Left renal pelvis (tissue), 4 donors: Measurements from ENCODE around the gene ASTN2. TPM values are rescaled to one million over a fixed set of nuclear protein-coding genes. Genes with fewer than 3 reads are reported as not detected.
"Not testable (repeated sequence)": the region's sequence is repeated elsewhere in the genome, so short reads cannot be mapped to it uniquely, and the experiment has no call there.

Experiments
- DNase-seq, 4 donors: peaks; one replicate each; pipeline ENCODE4 v3.0.0-alpha.2; 2013; ENCODE audit warnings: low read depth in 4 of 4, low spot score in 3 of 4
- polyA plus RNA-seq, 4 donors: library from polyadenylated mRNA; unstranded; fragments of 120-200 nt; gene quantifications; one replicate each; pipeline ENCODE4 v1.2.1, GENCODE V29; 2013; ENCODE audit not compliant: insufficient read length in 4 of 4

The ASTN2 gene
- polyA plus RNA-seq, 4 donors: 14.0 to 22.6 (median 16.4) TPM

DNA sequence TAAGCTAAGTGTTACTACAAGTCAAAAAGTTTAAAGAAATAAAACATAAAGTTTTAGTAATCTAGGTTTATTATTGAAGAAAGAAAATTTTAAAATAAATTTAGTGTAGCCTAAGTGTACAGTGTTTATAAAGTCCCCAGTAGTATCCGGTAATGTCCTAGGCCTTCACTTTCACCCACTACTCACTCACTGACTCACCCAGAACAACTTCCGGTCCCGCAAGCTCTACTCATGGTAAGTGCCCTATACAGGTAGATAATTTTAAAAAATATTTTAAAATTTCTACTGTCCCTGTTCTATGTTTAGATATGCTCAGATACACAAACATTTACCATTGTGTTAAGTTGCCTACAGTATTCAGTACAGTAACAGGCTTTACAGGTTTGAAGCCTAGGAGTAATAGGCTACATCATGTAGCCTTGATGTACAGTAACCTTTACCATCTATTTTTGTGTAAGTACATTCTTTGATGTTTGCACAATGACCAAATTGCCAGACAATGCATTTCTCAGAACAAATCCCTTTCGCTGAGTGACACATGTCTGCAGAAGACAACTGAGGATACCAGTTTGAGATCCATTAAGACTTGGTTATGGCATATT, 474.1 kb downstream of the ASTN2 start:
- no peak for DNase-seq

DNA sequence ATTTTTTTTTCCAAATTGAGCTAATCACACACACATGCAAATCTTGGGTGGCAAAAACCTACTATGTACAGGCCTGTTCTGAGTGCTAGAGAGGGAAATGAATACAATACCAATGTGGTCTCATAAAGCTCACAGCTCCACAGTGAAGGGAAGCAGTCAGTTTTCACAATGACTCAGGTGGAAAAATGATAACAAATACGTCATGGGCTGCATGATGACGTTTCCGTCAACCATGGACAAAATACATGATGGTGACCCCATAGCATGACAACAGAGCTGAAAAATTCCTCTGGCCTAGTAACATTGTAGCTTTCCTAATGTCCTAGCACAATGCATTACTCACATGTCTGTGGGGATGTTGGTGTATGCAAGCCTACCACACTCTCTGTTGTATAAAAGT, 475.2 kb downstream of the ASTN2 start:
- DNase-seq: no peak

DNA sequence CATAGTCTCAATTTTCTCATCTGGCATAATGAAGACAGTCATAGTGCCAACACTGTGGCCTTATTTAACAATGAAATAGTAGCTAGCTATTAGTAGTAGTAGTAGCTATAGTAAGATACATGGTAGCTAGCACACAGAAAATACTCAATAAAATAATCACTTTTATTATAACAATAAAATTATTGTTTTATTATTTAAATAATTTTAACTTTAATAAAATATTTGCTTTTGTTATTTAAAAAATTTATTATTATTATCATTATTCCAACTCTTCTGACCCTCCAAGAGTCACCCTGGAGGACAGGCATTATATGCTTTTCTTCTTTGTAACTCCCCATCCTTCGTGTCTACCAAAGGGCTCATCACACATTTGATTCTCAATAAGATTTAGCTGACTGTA, 475.7 kb downstream of the ASTN2 start:
- no peak for DNase-seq

DNA sequence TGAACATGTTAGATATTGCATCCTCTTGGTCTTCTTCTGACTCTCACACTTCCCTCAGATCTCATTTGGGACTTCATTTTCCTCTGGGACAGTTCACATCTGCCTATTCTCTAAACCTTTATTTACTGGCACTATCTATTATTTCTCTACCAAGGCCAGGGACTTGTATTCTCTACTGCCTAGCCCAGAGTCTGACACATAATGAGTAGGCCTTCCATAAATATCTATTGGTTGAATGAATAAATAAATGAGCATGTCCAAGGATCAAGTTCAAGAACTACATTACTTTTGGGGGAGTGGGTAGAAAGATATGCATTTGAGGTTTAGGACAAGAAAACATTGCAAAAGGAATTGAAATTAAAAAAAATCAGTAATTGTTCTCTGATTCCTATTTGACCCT, 477.5 kb downstream of the ASTN2 start:
- DNase-seq: no peak

DNA sequence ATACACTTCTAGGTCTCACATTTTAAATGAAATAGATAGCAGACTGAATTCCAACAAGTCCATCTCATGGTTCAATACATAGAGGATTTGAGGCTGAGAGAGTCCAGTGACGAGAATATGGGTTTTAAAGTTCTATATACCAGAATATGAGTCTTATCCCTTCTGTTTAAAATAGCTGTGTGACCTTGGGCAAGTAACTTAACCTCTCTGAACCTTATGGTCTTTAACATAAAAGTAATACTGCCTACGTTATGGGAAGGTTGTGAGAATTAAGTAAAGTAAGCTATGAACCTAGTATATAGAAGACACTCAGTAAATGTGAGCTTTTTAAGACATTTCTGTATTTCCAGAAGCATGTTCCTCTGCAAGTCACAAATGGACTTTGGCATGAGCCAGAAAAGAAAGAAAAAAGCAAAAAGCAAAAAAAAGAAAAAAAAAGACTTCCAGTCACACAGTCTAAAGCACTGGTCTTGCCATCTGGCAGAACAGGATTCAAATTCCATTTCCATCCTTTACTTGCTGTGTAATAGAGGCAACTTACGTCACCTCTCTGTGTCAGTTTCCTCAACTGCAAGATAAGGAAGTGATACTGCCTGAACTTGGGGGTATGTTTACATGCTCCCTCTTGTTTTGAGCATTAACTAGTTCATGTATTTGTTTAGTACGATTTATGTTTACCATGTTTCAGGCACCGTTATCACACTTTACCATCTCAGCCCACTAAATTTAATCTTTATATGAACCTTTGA, 479.5 kb downstream of the ASTN2 start:
- no peak for DNase-seq

DNA sequence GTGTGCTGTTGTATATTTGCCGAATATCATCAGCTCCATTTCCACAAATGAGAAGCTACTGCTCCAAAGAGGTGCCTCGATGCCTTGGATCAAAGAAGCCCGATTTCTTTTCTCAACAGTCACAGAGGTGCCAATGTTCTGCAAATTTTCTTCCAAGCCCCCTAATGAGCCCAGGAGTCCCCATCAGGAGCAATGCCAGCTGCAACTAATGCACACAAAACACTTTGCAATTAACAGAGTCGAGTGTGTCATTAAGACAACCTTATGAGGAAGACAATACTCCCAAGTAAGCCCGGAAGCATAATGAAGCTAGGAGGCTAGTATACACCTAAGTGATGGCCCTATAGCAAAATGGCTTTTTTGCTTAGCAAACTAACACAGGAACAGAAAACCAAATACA, 480.7 kb downstream of the ASTN2 start:
- no peak for DNase-seq

DNA sequence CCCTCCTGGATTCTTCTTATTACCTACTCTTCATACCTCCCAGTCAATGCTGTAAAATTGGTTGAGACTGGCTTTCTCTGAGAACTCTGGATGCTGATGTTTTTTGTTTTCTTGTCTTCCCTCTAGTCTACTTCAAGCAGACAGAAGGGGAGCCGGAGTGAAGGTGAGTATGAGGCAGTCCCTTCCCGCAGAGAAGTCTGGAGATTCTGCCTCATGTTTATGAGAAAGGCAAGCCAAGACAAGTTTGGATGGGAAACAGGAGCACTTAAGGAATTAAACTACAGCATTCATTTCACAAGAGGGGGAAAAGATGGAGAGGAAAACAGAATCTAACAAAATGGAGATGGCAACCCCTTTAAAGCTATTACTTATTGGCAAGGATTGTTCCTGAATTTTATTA, 481.6 kb downstream of the ASTN2 start:
- DNase-seq: no peak

DNA sequence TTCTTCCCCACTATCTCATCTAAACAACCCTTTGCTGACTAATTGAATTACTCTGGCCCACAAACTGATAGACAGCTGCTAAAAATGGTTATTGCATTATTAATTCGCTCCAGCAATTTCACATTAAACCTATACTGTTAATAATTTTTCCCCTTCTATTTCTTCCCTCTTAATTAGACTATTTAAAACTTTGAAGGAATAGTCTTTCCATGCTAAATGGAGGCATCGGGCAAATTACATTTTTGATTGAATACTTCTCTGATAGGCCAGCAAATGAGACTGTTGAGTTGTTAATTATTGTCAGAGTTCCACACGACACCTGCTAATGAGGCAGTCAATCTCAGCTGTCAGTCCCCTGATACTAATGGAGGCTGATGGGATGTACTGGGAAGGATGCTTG, 485.2 kb downstream of the ASTN2 start:
- no peak for DNase-seq

DNA sequence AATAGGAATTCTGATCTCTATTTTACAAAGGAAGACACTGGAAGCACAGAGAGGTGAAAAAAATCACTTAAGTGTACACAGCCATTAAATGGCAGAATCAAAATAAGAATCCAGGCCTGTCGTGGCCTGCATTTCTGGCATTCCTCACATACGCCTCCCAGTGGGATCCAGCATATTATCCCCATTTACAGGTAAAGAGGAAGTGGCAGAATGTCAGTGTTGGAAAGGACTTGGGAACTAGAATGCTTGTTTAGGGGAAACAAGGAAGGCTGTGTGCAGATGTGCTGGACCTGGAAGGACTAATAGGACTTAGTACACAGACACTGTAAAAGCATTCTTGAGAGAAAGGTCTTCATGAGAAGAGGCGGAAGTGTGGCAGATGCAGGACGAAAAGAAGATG, 486.0 kb downstream of the ASTN2 start:
- no peak for DNase-seq

DNA sequence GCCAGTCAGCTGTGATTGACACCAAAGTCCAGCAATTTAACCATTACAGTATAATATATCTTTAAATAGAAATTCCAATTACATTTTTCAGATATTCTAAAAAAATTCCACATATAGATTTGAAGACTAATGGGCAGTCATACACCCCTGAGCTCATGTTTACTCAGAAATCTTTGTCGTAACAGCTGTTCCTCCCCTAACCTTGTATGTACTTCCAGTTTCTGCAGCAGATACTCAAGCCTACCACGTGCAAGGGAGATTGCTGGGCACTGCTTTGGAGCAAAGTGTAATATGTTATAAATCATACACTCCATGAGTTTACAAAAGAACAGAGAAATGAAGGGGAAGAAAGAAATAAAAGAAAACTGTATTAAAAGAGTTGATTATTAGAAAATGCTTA, 486.6 kb downstream of the ASTN2 start:
- DNase-seq: no peak

DNA sequence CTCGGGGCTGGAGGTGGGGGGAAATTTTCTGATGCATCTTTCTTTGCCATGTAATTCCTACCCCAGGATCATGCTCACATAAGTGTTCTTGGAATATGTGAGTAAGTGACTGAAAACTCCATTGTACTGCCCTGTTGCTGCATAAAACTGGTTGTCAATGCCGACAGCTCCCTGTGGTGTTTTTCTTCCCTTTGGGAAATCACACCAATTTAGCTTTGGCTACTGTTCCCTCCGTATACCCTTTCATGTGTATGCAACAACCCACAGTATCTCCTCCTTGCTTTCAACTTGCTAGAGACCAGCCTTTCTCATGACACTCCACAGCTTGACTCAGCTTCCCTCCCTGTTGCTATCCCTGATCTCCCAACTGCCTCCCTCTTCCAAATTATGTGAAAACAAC, 487.1 kb downstream of the ASTN2 start:
- DNase-seq: no peak

DNA sequence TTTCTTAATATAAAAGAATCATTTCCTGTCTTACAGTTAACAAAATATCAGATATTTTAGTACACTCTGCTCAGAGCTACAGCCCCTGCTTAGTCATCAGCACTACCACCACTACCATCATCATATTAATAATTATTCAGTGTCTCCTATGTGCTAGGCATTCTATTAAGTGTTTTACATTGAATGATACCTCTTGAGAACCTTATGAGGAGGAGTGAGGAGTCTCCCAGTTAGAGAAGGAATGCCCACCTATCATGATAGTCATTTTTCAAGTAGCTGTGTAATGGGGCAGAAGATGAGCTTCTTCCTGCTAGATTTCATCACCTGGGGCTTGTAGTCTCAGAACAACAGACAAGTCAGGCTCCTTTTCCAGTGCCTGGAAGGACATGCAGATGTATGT, 489.7 kb downstream of the ASTN2 start:
- no peak for DNase-seq

DNA sequence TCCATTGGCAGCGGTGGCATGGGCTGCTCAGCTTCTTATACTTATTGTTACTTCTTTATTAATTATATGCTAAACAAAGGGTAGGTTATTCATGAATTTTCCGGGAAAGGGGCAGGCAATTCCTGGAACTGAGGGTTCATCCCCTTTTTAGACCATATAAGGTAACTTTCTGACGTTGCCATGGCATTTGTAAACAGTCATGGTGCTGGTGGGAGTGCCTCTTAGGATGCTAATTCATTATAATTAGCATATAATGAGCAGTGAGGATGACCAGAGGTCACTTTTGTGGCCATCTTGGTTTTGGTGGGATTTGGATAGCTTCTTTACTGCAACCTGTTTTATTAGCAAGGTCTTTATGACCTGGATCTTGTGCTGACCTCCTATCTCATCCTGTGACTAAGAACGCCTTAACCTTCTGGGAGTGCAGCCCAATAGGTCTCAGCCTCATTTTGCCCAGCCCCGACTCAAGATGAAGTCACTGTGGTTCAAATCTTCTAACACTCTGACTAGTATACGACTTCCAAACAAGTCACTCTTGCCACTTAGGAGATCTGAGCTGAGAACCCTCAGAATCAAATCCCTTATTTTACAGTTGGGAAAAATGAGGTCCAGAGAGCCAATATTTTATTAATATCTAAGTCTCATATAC, 490.3 kb downstream of the ASTN2 start:
- DNase-seq: no peak

DNA sequence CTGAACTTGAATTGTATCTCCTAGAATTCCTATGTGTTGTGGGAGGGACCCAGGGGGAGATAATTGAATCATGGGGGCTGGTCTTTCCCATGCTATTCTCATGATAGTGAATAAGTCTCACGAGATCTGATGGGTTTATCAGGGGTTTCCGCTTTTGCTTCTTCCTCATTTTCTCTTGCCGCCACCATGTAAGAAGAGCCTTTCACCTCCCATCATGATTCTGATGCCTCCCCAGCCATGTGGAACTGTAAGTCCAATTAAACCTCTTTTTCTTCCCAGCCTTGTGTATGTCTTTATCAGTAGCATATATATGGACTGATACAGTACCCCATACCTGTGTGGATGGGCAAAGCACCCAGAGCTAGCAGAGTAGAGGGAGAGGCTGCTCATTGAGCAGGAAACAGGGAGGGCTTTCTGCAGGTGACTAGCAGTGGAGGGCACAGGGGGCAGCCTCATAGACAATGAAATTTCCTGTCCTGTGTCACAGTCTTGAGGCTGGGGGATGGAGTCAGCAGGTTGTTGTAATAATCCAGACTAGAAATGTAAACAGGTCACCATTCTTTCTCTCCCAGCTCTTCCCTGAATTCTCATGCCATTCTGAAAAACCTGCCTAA, 496.9 kb downstream of the ASTN2 start:
- DNase-seq: not testable (repeated sequence)

DNA sequence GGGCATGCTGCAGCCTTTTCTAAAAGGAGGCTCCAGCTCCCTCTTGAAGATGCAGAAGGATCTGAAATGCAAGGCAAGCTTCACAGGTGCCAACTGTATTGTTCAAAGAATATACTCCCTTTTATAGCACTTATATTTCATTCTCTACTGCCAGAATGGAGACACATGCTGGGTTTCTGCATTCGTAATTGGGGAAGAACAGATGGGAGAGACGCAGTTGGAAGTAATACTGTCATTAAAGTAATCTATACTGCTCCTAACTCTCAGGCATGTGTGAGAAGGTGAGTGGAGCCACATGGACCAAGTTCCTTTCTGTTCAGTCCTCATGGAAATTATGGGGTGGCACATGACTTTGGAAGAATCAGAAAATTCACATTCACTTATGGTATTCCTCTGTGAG, 501.3 kb downstream of the ASTN2 start:
- no peak for DNase-seq

DNA sequence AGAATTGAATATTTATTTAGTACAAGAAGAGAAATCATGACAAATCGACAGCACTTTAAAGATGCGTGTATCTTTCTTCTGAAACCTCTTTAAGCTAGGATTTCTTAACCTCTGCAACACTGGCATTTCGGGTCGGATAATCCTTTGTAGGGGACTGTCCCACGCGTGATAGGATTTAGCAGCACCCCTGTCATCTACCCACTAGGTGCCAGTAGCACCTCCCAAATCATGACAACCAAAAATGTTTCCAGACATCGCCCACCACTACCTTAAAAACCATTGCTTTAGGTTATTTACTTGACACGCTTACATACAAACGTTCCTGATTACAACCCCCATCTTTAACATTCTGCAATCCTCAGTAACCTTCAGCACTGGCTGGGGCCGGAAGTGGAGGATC, 504.7 kb downstream of the ASTN2 start:
- DNase-seq: no peak

DNA sequence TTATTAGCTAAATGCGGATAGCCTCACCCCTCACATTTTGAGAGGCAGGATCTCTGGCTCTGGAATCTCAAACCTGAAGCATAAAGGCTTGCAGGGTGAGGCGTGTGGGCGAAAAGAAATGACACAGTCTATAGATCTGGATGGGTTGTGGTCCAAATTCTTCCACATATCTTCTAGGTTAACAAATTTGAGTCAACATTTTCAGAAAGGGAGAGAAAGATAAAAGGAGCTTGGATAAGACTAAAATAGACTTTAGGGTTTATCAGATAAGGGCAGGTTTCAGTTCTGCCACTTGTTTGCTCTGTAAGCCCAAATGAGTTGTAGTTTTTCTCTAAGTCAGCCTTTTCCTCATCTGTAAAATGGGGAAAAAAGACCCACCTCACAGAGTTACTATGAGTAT, 506.9 kb downstream of the ASTN2 start:
- no peak for DNase-seq

DNA sequence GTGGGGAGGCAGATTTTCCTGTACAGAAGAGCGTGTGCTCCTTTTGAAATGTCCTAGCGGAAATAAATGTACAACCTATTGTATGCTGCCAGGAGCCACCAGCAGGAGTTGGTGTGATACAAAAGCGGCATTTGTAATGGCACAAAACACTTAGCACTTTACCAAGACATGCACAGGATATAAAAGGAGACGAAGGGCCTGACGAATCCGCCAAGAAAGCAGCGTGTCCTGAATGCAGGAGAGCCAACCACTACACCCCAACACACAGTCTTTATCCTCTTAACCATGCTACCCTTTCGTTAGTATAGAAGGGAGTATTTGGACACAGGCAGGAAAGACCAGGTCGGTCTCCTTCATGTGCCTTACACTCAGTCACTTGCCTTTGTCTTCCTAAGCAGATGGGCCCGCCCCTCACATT, 509.7 kb downstream of the ASTN2 start:
- DNase-seq: no peak

DNA sequence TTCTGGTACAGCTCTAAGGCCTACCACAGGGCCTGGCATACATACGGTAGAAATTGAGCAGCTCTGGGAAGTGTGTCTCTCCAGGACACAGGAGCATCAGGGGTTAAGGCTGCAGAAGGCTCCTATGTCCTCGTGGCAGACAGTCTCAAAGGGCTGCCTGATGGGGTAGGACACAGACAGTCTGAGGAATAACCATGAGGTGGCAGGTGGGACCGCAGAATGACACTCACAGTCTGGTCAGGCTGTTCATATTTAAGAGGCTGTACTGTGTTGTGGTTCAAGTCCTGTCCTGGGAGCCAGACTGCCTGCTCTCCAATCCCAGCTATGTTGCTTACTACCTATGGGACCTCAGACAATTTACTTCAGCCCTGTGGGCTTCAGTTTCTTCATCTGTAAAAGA, 510.7 kb downstream of the ASTN2 start:
- no peak for DNase-seq

DNA sequence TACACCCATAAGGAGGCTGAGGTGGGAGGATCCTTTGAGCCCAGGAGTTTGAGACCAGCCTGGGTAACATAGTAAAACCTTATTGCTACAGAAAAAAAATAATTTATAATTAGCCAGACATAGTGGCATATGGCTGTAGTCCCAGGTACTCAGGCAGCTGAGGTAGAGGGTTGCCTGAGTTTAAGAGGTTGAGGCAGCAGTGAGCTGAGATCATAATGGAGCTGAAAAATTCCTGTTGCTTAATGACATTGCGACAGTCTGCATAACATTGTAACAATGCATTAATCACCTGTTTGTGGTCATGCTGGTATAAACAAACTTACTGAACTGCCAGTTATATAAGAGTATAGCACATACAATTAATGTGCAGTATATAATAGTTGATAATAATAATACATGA, 513.6 kb downstream of the ASTN2 start:
- DNase-seq: no peak

DNA sequence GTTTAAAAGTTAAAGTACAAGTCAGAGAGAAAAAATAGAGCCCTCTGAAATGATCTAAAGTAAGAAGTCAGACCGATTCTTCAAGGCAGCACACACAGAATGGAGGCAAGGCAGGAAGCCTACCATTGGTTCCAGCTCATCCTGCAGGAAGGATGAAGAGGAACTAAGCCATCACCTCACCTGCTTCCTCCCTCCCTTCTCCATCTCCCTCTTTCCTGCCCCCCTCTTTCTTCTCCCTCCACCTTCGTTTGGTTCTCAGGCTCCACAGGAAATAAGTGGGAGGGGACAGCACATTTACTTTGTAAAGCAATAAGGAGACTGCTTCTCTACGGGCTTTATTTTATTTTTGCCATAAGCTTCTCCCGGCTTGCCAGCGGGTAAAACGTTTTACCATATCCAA, 514.3 kb downstream of the ASTN2 start:
- DNase-seq: no peak

DNA sequence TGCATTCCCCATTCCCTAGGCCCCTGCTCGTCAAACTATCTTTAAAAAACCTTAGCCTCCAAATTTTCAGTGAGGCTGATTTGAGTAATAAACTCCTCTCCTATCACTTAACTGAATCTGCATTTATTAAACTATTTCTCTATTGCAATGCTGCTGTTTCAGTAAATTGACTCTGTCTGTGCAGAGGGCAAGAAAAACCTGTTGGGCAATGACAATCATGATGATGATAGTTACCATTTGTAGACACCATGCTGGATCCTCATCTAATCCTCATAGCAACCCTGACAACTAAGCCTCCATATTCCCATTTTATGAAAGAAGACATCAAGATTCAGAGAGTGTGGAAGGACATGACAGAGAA, 514.9 kb downstream of the ASTN2 start:
- no peak for DNase-seq
